GM23338 (cell line): ENCODE results near the gene CHD2. TPM values are rescaled to one million over a fixed set of nuclear protein-coding genes. Genes with fewer than 3 reads are reported as not detected.

Source experiments
- ATAC-seq: fragments of 200-7000 bp; cut with Tn5 transposase; 3 replicates; pipeline ENCODE4 v1.9.1; 2020
- DNase-seq: peaks from one replicate; pipeline ENCODE4 v3.0.0-alpha.2; 2015; ENCODE audit warnings: low spot score
- H2AFZ ChIP-seq: fragments of 200-600 bp; sonication (generic); 2 replicates; pipeline ENCODE4 v1.8.0; 2016; ENCODE audit warnings: antibody characterized with exemption, mild to moderate bottlenecking, moderate library complexity
- H3F3A ChIP-seq: fragments of 200-600 bp; sonication (generic); replicated peaks from 2 replicates; pipeline ENCODE4 v1.8.0; 2017; ENCODE audit warnings: antibody characterized with exemption, mixed run types, low read depth
- H3K27ac ChIP-seq: fragments of 200-600 bp; sonication (generic); 2 replicates; pipeline ENCODE4 v1.6.1; 2016; ENCODE audit warnings: low read depth
- H3K27me3 ChIP-seq: fragments of 200-600 bp; sonication (generic); 2 replicates; pipeline ENCODE4 v1.8.0; 2016; ENCODE audit warnings: mild to moderate bottlenecking, mixed run types, moderate library complexity; ENCODE audit not compliant: insufficient read depth
- H3K36me3 ChIP-seq: fragments of 200-600 bp; sonication (generic); 2 replicates; pipeline ENCODE4 v1.8.0; 2016; ENCODE audit warnings: mild to moderate bottlenecking; ENCODE audit not compliant: insufficient read depth
- H3K4me1 ChIP-seq: fragments of 200-600 bp; sonication (generic); 2 replicates; pipeline ENCODE4 v1.8.0; 2016; ENCODE audit warnings: mild to moderate bottlenecking, moderate library complexity; ENCODE audit not compliant: insufficient read depth
- H3K4me2 ChIP-seq: fragments of 200-600 bp; sonication (generic); 2 replicates; pipeline ENCODE4 v1.7.1; 2017; ENCODE audit warnings: mixed run types
- H3K4me3 ChIP-seq: fragments of 200-600 bp; sonication (generic); 2 replicates; pipeline ENCODE4 v1.6.1; 2016; ENCODE audit warnings: mixed run types
- H3K79me2 ChIP-seq: fragments of 200-600 bp; sonication (generic); replicated peaks from 2 replicates; pipeline ENCODE4 v1.8.0; 2017; ENCODE audit warnings: mild to moderate bottlenecking; ENCODE audit not compliant: insufficient read depth
- H3K9me2 ChIP-seq: fragments of 200-600 bp; sonication (generic); 2 replicates; pipeline ENCODE4 v1.8.0; 2017; ENCODE audit not compliant: insufficient read depth
- H4K20me1 ChIP-seq: fragments of 200-600 bp; sonication (generic); replicated peaks from 2 replicates; pipeline ENCODE4 v1.8.0; 2017; ENCODE audit warnings: mild to moderate bottlenecking; ENCODE audit not compliant: insufficient read depth
- H3K27ac Mint-ChIP-seq: 2 replicates; pipeline ENCODE4 v1.8.0; 2020; ENCODE audit warnings: inconsistent platforms, mild to moderate bottlenecking, moderate library complexity, mixed read lengths
- H3K27me3 Mint-ChIP-seq: 3 replicates; pipeline ENCODE4 v1.8.0; 2022; ENCODE audit warnings: low read depth, mild to moderate bottlenecking, moderate library complexity, mixed read lengths, inconsistent platforms; ENCODE audit not compliant: insufficient read depth, poor library complexity
- H3K36me3 Mint-ChIP-seq: 3 replicates; pipeline ENCODE4 v1.8.0; 2021; ENCODE audit warnings: low read depth, mild to moderate bottlenecking, inconsistent platforms, moderate library complexity, mixed read lengths
- H3K4me1 Mint-ChIP-seq: 3 replicates; pipeline ENCODE4 v1.8.0; 2020; ENCODE audit warnings: mild to moderate bottlenecking, inconsistent platforms, mixed read lengths
- H3K4me3 Mint-ChIP-seq: 3 replicates; pipeline ENCODE4 v1.8.0; 2021; ENCODE audit warnings: moderate library complexity, mild to moderate bottlenecking, inconsistent platforms, mixed read lengths
- H3K9me3 Mint-ChIP-seq: 3 replicates; pipeline ENCODE4 v1.8.0; 2020; ENCODE audit warnings: moderate library complexity, mild to moderate bottlenecking, inconsistent platforms, mixed read lengths
- CREB1 ChIP-seq: fragments of 250-450 bp; sonication (Bioruptor Pico); IDR thresholded peaks from 2 replicates; pipeline ENCODE4 v1.5.0; 2020; ENCODE audit warnings: low read depth, mild to moderate bottlenecking, moderate library complexity
- CTCF ChIP-seq, 2 experiments: fragments of 200-600 bp in 1 of 2; sonication (generic) in 1 of 2; conservative IDR thresholded peaks; 2 replicates each; pipeline versions ENCODE4 v1.5.1 to v1.6.1; 2016 to 2017; ENCODE audit warnings: antibody characterized with exemption in 2 of 2, low read depth in 2 of 2, mild to moderate bottlenecking in 2 of 2, moderate library complexity in 1 of 2
- EZH2 ChIP-seq: fragments of 200-600 bp; sonication (generic); IDR thresholded peaks from one replicate; pipeline ENCODE4 v1.8.0; 2017; ENCODE audit warnings: antibody characterized with exemption, mild to moderate bottlenecking, low read depth; ENCODE audit not compliant: unreplicated experiment
- EZH2phosphoT487 ChIP-seq: fragments of 200-600 bp; sonication (generic); IDR thresholded peaks from one replicate; pipeline ENCODE4 v1.8.1; 2018; ENCODE audit warnings: antibody characterized with exemption; ENCODE audit not compliant: unreplicated experiment
- JUNB ChIP-seq: IDR thresholded peaks from one replicate; pipeline ENCODE4 v1.6.1; 2016; ENCODE audit warnings: antibody characterized with exemption; ENCODE audit not compliant: unreplicated experiment
- NANOG ChIP-seq: IDR thresholded peaks from 2 replicates; pipeline ENCODE4 v1.6.1; 2016; ENCODE audit warnings: antibody characterized with exemption, borderline replicate concordance
- POLR2AphosphoS5 ChIP-seq: IDR thresholded peaks from 2 replicates; pipeline ENCODE4 v1.6.1; 2016; ENCODE audit warnings: antibody characterized with exemption, low read depth
- REST ChIP-seq: IDR thresholded peaks from one replicate; pipeline ENCODE4 v1.6.1; 2018; ENCODE audit warnings: antibody characterized with exemption; ENCODE audit not compliant: unreplicated experiment
- STAT1 ChIP-seq: IDR thresholded peaks from one replicate; pipeline ENCODE4 v1.6.1; 2016; ENCODE audit warnings: antibody characterized with exemption; ENCODE audit not compliant: unreplicated experiment
- ZNF331 ChIP-seq: fragments of 250-450 bp; sonication (Bioruptor Pico); IDR thresholded peaks from 2 replicates; pipeline ENCODE4 v1.5.0; 2020; ENCODE audit warnings: low read depth, mild to moderate bottlenecking, moderate library complexity
- ZNF462 ChIP-seq: fragments of 250-450 bp; sonication (Bioruptor Pico); IDR thresholded peaks from 2 replicates; pipeline ENCODE4 v1.5.0; 2020; ENCODE audit warnings: mild to moderate bottlenecking, moderate library complexity
- polyA plus RNA-seq: library from polyadenylated mRNA; unstranded; fragments of >200 nt; fragmentation: Nextera tagmentation; extraction: Ambion mirVana; gene quantifications from 2 replicates; pipeline ENCODE4 v1.2.1, GENCODE V29; 2016
- total RNA-seq: library from RNA; depleted of rRNA; stranded (reverse); fragments of >200 nt; shearing (Covaris generic); gene quantifications from 2 replicates; pipeline ENCODE4 v1.2.3, GENCODE V29; 2014

CHD2 gene
- total and polyA plus RNA-seq, 2 experiments from 2014 or later, result 119 to 130 TPM

DNA sequence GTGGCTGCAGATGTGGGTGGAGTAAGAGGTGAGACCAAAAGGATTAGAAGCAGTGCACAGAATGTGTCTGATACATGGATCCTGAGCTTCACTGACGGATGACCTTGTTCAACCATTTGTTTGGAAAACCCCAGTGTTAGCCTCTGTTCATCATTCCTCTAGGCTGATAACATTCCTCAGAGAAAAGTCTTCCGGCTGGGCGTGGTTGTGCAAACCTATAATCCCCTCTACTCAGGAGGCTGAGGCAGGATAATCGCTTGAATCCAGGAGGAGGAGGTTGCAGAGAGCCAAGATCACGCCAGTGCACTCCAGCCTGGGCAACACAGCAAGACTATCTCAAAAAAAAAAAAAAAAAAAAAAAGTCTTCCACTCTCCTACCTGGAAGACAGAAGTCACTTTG, 23.1 kb upstream of the CHD2 start (continued):
- TF ChIP-seq CTCF (conservative IDR thresholded peaks at IDR 0.05; ENCODE audit: low read depth in 2 of 2), result no peak

GRCh38 chr15:92877416-92877815, 22.7 kb upstream of the CHD2 start:
- no peaks in the 10 kb centered on the region for H3K36me3 ChIP-seq
- peaks cover 33% of the 10 kb centered on the region for H3K4me1 ChIP-seq
- no peaks in the 10 kb centered on the region for H3K79me2 ChIP-seq
- no peak overlapping the region for H3K4me2 ChIP-seq
- peak overlapping the region; percentile 93; the same call in 1 of the 2 replicates for H2AFZ ChIP-seq
- no peaks in the 10 kb centered on the region; the same call in 1 of the 2 replicates for H3F3A ChIP-seq
- H3K9me2 ChIP-seq, result no peaks in the 10 kb centered on the region
- no peak overlapping the region for H3K4me3 ChIP-seq
- peaks cover 20% of the 10 kb centered on the region for H3K27me3 Mint-ChIP-seq
- no peaks in the 10 kb centered on the region for H4K20me1 ChIP-seq
- H3K4me3 Mint-ChIP-seq, result no peak overlapping the region
- H3K27ac ChIP-seq, result no peak overlapping the region
- no peaks in the 10 kb centered on the region for H3K27me3 ChIP-seq
- DNase-seq (no peak), ATAC-seq (no peak)
- H3K4me1 Mint-ChIP-seq, result peaks cover 40% of the 10 kb centered on the region
- H3K9me3 Mint-ChIP-seq, result peaks cover 2% of the 10 kb centered on the region; the same call in 2 of the 3 replicates
- H3K27ac Mint-ChIP-seq, result no peak overlapping the region
- H3K36me3 Mint-ChIP-seq, result no peaks in the 10 kb centered on the region; the same call in 2 of the 3 replicates
- TF ChIP-seq JUNB (no peak), EZH2phosphoT487 (no peak), ZNF462 (CRISPR knock-in tag) (no peak), ZNF331 (CRISPR knock-in tag) (no peak), POLR2AphosphoS5 (no peak), EZH2 (no peak), CREB1 (CRISPR knock-in tag) (no peak), NANOG (no peak), STAT1 (no peak), REST (no peak), CTCF (conservative IDR thresholded peaks at IDR 0.05; ENCODE audit: low read depth in 2 of 2) (no peak)
